Stimulated activated CD8-positive, alpha-beta memory T cell treated with anti-CD3 and anti-CD28 coated beads, Interleukin-2, amount 100 ng/mL, for 48 hours (primary cell): Measurements from ENCODE around the gene CATSPER1.
"Not testable (repeated sequence)": the region's sequence is repeated elsewhere in the genome, so short reads cannot be mapped to it uniquely, and the experiment has no call there.

Experiments used
- DNase-seq, 2 donors: peaks; one replicate each; pipeline ENCODE4 v3.0.0-alpha.2; 2020; ENCODE audit warnings: low read depth in 2 of 2

CATSPER1 gene

DNA sequence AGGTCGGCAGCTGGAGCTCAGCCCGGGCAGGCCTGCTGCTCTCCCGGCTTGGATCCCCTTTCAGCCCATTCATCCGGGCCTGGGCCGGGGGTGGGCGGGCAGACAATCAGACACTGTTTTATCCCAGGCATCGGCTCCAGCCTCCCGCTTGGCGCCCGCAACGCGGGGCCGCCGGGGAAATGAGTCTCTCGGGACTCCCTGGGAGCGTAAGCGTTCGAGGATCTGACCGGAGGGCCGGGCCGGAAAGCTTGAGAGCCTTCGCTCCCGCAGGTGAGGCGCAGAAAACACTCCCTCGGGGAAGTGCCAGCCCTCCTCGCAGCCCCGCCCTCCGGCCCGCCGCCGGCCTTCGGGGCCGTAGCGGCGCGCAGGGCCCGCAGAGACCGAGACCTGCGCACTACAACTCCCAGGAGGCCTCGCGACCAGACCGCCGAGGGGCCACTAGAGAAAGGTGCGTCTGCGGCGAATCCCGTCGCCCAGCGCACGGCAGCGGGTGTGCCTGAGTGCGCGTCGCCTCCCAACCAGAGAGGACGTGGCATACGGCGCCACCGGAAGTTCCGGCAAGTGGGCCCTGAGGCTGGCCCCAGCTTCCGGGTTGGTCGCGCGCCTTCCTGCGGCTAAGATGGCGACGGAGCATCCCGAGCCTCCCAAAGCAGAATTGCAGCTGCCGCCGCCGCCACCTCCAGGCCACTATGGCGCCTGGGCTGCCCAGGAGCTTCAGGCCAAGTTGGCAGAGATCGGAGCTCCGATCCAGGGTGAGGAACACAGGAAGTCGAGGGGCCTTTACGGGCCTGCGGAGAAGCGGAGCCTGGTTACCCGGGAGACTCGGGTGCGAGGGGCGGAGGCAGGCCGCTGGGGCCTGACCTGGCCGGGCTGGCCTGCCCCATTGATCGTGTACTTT, 25.7 kb upstream of the CATSPER1 start, which contains the start of gene SF3B2:
Gene SF3B2, plus strand, starts transcription at position 599 of the 898 bp plus-strand sequence. Its CDS starts 21 bp downstream, at position 620.
- peak; percentile 92 for DNase-seq

GRCh38 chr11:66051371-66051765, 25.1 kb upstream of the CATSPER1 start:
- no peak for DNase-seq

DNA sequence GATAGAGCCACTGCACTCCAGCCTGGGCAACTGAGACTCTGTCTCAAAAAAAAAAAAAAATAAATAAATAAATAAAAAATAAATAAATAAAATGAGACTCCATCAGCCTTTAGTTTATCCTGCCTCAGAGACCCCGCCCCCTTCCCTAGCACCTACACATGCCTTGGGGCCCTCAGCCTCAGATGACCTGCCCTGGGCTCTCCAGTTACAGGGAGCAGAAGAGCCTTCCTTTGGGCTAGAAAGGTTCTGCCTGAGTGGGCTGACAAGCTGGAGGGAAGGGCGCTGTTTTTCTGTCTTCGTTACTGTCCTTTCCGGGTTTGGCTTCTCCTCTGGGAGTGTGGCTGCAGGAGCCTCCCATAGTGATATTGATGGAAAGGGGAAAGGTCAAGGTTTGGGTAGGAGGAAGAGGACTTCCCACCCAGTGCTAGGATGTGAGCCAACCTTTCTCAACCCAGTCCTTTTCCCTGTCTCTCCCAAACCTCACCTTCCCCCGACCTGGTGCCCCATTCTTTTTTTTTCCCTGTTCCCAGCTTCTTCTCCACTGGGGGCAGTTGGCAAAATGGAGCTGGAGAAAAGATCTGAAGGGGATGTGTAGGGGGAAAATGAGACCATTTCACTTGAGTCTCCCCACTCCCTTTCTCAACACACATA, 24.4 kb upstream of the CATSPER1 start:
- no peak for DNase-seq

DNA sequence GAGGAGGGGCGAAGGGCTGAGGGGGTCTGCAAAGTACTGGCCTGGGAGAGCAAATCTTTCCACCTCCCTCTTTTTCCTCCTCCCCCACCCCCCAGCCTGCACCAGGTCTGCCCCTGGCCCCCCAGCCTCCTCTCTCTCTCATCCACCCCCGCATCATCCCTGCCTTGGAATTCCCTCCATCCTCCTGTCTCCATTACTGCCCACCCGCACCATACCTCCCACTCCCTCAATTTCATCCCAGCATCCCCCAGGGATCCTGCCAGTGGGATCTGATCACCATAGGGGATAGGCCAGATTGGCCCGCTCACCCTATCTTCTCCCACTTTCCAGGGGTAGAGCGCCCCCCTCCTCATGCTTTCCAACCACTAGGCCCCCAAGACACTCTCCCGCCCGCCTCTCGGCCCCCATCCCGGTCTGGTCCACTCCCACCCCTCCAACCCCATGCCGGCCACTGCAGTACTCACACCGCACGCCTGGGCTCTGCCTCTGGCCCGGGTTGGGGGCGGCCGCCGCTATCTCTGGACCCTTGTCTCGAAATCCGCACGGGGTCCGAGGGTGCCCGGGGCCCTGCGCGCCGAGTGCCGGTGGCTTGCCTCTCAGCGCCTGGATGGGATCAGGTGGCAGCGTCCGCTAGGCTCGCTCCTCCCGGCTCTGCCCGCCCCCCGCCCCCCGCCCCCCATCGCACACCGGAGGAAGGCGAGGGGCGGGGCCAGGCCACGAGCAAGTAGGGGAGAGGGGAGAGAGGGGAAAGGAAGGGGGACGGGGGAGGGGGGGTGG, 22.5 kb upstream of the CATSPER1 start, which contains the start of gene GAL3ST3:
Gene GAL3ST3, minus strand, starts transcription at position 615 of the 777 bp plus-strand sequence. CDS start 3,746 bp downstream, outside the sequence.
- no peak for DNase-seq

DNA sequence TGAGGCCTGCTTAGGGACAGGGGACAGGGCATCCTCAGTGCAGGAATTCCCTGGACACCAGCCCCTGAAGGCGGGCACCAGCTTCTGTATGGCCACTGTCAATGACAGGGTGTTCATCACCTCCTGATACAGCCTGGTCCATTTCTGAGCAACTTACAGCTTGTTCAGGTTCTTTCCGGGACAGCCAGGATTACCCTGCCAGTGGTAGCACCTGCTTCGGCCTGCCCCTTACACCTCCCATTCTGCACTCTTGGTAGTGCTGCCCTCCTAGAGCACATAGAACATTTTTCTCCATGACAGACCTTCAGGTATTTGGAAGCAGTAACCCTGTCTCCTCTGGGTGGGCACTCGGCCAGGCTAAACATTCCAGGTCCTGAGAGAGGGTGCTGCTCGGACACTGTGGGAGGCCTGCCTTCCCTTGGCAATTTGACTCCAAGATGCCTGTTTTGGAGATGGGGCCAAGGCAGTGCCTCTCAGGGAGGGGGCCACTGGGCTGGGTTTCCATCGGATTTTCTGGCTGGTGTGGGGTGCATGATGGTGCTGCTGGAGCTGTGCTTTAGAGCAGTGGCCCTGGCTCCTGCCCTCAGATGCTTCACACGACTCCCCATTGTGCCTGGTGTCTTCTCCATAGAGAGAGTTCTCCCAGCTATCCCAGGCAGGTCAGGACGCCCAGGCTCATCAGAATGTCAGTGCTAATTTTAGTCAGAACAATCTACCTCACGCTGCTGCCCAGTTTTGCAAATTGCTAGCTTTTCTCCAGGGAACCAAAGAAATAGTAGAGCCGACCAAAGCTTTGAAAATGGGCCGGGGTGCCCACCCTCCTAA, 21.5 kb upstream of the CATSPER1 start:
- DNase-seq, result no peak

- DNase-seq, result no peak
These were observed 20.6 kb upstream of the CATSPER1 start for GRCh38 chr11:66046901-66047300.

GRCh38 chr11:66045177-66045639, 18.9 kb upstream of the CATSPER1 start:
- DNase-seq, result peak; percentile 71 to 75

DNA sequence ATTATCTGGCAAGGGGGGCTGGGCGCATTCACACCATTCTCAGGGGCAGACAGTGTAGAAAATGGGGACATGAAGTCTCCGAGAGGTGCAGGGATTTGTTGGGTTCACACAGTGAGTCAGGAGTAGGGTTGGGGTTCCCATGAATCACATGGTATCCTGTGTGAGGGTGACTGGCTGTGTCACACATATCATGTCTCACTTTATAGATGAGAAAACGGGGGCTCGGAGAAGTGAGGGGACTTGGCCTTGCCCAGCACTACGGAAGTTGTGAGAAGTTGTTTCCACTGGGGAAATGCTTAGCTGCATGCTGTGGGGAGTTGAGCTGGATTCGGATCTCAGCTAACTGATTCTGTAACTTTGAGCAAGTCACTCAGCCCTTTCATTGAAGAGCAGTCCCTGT, 18.5 kb upstream of the CATSPER1 start:
- no peak for DNase-seq

DNA sequence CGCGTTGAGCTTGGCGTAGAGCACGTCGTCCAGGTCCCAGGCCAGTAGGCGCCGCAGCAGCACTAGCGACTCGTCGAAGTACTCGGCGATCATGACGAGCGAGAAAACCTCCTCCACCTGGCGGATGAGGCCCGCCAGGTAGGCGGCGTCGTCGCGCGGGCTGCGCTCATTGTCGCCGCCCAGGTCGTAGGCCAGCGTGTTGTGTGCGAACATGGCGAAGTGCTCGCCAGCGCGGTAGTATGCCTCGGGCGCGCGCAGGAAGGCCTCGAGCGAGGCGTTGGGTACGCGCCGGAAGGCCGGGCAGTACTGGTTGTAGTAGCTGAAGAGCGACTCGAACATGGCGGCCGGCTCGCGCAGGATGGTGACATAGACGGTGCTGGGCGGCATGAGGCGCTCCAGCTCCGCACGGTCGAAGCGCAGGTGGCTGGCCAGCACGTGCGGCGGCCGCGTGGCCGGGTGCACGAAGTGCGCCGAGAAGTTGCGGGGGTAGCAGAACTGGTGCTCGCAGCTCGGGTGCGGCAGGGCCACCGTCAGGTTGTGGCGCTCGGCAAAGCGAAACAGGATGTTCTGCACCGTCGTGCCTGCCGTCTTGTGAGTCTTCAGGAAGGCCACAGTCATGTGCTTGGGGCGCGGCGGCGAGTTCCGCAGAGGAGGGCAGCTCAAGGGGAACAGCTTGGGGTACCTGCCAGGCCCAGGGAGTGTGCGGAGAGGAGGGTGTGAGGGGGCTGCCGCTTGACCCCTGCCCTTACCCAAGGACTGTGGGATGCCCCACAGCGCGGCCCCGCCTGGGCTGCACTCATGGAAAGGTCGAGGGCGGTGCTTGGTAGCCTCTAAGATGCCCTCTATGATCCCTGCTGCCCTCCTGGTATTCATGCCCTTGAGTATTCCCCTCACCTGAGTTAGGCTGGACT, 17.0 kb upstream of the CATSPER1 start:
- DNase-seq, result no peak

DNA sequence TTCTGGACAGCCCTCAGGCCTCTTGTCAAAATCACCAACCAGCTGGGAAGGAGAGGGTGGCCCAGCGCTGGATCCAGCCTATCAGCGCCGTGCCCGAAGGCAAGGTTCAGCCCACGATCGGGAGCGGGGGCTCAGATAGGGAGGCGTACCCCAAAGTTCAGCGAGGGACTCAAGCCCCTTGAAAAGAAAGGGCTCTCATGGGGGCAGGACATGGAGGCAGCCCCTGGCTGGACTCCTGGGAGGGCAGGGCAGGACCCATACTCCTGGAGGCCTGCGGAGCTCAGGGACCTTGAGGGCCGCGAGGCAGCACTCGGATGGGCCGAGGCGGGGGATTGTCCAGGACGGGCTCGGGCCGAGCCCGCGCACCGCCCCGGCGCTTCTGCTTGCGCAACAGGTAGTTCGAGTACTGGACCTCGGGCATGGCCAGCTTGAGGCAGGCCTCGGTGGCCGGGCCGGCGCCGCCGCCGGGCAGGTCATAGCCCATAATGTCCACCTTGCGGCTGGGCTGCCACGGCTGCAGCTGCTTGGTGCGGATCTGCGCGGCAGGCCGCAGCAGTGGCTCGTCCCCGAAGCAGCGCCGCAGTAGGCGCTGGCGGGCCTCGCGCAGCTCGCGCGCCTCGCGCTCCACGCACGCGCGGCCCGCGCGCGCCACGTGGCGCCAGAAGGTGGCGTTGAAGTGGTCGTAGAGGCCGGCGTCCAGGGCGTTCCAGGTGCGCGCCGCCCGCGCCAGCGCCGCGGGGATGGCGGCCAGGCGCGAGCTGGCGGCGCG, 16.1 kb upstream of the CATSPER1 start:
- DNase-seq, result no peak

GRCh38 chr11:66039765-66040164, 13.5 kb upstream of the CATSPER1 start:
- DNase-seq, result no peak

- no peak for DNase-seq
These were observed 11.0 kb upstream of the CATSPER1 start for GRCh38 chr11:66037327-66037726.

DNA sequence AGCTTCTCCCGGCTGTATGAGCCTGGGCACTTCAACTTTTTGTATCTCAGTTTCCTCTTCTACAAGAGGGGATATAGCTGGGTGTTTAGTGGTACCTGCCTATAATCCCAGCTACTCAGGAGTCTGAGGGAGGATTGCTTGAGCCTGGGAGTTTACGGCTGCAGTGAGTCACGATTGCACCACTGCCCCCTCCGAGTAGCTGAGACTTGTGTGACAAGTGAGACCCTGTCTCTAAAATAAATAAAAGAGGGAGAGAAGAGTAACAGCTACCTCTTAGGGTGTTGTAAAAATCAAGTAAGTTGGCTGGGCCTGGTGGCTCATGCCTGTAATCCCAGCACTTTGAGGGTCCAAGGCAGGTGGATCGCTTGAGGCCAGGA, 10.0 kb upstream of the CATSPER1 start:
- DNase-seq, result no peak

DNA sequence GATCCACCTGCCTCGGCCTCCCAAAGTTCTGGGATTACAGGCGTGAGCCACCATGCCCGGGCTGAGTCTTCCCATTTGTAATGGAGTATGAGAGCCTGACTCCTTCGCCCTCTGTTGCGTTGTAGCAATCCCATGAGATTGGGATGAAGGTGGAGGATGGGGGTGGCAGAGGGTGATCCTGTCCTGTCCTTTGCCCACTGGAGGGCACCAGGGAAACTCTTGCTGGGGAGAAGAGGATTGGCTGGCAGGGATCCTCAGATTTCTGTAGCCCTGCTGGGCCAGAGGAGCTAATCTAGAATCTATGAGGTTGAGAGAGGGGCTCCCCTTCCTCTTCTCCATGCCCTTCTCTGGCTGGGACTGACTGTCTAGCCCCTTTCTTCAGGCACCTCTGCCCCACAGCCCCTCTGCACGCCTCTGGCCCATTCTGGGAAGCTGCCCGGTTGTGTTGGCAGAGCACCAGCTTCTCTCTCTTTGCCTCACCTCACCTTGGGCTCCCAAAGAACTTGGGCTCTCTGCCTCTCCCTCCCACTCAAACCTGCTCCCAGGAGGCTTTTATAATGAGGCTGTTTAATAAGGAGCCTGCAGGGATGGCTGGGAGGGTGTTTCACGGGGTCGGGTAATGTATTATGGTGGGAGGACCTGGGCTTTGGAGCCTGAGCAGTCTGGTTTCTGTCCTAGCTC, 9.5 kb upstream of the CATSPER1 start:
- no peak for DNase-seq

DNA sequence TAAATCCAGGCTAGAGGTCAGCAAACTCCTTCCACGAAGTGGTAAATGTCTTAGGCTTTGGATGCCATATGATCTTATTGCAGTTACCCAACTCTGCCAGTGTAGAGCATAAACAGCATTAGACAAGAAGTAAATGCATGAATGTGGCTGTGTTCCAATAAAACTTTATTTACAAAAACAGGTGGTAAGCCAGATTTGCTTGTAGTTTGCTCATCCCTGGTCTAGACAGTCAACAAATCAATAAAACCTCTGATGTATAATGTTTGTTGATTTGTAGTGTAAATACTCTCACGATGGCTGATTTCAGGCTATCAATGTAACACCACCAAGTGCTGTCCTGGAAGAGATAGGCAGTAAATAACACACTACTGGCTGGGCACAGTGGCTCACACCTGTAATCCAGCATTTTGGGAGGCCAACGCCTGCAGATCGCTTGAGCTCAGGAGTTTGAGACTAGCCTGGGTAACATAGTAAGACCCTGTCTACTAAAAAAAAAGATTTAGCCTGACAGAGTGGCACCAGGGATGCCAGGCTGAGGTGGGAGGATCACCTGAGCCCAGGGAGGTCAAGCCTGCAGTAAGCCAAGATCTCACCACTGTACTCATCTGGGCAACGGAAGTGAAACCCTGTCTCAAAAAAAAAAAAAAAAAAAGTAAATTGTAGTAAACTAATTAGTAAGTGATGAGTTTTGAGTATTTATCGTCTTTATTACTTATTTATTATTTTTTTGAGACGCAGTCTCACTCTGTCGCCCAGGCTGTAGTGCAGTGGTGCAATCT, 6.9 kb upstream of the CATSPER1 start:
- no peak for DNase-seq

DNA sequence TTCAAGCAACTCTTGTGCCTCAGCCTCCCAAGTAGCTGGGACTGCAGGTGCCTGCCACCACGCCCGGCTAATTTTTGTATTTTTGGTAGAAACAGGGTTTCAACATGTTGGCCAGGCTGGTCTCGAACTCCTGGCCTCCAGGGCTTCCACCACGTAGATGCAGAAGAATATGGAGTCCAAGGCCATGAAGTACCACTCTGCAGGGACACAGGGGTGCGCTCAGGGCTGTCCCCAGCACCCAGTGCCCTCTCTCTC, 3.2 kb downstream of the CATSPER1 start:
- DNase-seq, result not testable (repeated sequence)

DNA sequence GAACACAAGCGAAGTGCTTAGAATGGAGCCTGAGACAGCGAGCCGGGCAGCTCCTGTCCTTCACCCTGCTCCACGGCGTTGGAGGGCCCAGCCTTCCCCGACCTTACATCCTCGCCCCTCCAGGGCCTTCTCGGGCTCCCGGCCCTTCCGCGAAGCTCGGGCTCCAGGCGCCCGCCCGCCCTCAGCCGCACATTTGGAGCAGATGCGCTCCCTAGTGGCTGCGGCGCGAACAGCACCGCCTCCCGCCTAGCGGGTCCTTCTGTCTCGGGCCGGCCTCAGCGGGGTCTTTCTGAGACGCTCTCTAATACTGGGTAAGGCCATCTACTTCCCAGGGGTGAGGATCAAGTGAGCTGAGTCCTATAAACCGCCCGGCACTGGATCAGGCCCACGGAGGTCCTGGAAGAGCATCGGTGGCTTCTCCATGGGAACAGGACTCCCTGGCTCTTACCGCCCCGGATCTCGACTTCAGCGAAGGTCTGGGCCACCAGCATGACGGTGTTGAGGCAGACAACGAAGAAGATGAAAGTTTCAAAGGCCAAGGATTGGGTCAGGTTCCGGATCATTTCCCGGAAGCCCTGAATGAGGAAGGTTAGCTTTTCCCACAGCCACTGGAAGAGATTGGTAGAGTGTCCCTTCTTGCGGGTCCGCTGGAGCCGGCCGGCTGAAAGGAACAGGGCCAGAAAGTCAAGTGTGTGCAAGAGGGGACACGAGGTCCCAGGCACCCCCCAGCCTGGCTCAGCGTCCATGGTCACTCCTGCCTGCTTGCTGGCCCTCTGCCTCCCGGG, 3.7 kb downstream of the CATSPER1 start:
- DNase-seq, result peak; percentile 75 to 80
